GM06990 (cell line): ENCODE measurements around the gene SYT2.
"Not testable (repeated sequence)": the region's sequence is repeated elsewhere in the genome, so short reads cannot be mapped to it uniquely, and the experiment has no call there.

Experiments used
- DNase-seq: peaks from one replicate; pipeline ENCODE4 v3.0.0-alpha.2; 2011; ENCODE audit not compliant: insufficient read length; ENCODE audit errors: extremely low read depth
- H3K27me3 ChIP-seq: replicated peaks from 2 replicates; pipeline ENCODE4 v1.6.0; 2011; ENCODE audit warnings: low read length; ENCODE audit not compliant: control insufficient read depth, insufficient read depth
- H3K36me3 ChIP-seq: 2 replicates; pipeline ENCODE4 v1.5.1; 2011; ENCODE audit warnings: low read length; ENCODE audit not compliant: control insufficient read depth, insufficient read depth
- H3K4me3 ChIP-seq: replicated peaks from 2 replicates; pipeline ENCODE4 v1.5.1; 2011; ENCODE audit warnings: low read depth, mild to moderate bottlenecking, control low read depth, low read length
- TF ChIP-seq, protein P1 (sequence below): IDR thresholded peaks from 2 replicates; pipeline ENCODE4 v1.5.1; 2011; ENCODE audit warnings: low read length, control low read depth, mild to moderate bottlenecking, inconsistent platforms; ENCODE audit not compliant: insufficient read depth, poor library complexity, severe bottlenecking

Gene SYT2

DNA sequence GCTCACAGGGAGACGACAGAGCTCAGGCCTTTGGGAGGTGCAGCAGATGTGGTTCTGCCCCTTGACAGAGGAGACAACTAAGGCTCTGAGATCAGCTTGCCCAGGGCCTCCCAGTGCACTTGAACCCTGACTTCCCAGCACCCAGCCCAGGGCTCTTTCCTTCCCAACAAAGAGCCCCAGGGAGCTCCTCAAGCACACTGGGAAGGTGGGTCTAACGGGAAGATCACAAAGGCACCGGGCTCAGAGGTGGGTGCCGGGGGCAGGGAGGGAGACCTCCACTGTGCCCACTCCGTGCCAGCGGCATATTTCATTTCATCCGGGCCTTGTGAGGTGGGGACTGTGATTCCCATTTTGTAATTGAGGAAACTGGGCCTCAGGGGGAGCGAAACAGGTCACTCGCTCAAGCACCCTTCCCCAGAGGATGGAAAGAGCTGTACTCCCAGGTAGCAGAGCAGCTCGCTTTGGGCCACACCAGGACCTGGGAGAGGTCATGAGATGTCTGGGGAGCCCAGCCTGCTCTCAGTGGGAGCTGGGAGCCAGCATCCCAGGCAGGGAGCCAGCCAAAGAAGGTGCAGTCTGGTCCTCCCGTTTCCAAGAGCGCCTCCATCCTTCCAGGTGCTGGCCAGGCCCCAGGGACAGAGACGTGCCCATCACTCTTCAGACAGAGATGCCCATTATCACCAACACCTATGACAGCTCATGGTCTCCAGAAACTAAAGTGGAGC, 82.3 kb downstream of the SYT2 start:
- Histone ChIP-seq H3K27me3 (peaks cover 2% of the 10 kb centered on the region; the same call in 1 of the 2 replicates), H3K36me3 (no peaks in the 10 kb centered on the region), H3K4me3 (no peak overlapping the region)
- no peak for DNase-seq
- TF ChIP-seq, protein P1, sequence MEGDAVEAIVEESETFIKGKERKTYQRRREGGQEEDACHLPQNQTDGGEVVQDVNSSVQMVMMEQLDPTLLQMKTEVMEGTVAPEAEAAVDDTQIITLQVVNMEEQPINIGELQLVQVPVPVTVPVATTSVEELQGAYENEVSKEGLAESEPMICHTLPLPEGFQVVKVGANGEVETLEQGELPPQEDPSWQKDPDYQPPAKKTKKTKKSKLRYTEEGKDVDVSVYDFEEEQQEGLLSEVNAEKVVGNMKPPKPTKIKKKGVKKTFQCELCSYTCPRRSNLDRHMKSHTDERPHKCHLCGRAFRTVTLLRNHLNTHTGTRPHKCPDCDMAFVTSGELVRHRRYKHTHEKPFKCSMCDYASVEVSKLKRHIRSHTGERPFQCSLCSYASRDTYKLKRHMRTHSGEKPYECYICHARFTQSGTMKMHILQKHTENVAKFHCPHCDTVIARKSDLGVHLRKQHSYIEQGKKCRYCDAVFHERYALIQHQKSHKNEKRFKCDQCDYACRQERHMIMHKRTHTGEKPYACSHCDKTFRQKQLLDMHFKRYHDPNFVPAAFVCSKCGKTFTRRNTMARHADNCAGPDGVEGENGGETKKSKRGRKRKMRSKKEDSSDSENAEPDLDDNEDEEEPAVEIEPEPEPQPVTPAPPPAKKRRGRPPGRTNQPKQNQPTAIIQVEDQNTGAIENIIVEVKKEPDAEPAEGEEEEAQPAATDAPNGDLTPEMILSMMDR = no peak

DNA sequence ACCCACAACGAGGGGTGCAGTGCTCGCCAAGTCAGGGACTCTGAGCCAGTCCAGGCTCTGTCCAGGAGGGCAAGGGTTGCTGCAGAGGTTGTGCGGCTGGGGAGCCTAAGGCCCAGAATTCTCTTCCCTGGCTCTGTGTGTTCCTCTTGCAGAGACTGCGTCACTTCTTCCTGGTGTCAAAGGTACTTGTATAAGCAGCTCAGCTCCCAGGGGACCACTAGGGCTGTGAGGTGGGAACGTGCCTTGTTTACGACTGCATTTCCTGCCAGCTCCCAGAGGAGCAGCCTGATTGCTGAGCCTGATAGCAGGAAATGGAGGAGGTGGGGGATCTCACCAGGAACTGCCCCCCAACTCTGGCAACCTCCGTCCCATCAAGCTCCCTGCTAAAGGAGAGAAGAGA, 83.2 kb downstream of the SYT2 start:
- not testable (repeated sequence) for H3K27me3 ChIP-seq, H3K36me3 ChIP-seq, H3K4me3 ChIP-seq, DNase-seq

DNA sequence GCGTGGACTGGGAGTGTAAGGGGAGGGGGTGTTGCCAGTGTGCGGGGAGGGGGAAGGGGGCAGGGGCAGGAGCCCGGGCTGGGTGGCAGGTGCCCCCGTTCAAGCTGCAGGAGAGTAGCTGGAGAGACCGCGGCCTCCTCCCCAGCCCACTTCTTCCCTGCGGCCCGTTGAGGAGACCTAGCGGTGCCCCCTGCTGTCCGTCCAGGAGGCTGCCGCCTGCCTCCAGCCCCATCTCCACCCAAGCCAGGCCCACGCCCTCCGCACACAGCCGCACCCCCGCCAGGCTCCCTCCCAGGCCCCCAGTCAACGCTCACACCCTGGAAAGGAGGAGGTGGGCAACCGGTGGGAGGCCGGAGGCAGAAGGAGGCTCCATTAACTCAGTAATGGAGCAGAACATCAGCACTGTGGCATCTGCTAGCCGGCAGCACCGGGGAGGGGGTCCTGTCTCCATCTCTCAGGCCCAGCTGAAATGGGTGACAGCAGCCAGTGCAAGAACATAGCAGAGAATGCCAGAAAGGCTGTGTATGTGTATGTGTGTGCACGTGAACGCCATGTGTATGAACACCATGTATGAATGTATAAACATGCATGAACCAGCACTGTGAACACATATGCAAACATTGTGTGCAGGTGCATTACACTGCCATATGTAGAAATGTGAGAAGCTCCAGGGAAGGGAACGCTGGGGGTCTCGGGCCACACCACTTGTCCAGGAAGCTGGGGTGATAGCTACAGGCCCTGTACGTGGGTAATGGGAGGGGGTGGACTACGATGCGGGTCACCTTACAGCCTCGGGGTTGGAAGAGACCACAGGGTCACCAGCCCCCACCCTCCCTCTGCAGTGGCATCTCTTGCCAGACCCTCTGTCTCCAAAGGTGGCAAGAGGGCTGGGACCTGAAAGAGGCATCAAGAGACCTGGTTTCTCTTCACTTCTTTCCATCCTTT, 84.6 kb downstream of the SYT2 start:
- peaks cover 2% of the 10 kb centered on the region; the same call in 1 of the 2 replicates for H3K27me3 ChIP-seq
- H3K4me3 ChIP-seq = no peak overlapping the region
- TF ChIP-seq, protein P1 = peak; percentile 83
- peak; percentile 46 for DNase-seq
- no peaks in the 10 kb centered on the region for H3K36me3 ChIP-seq

DNA sequence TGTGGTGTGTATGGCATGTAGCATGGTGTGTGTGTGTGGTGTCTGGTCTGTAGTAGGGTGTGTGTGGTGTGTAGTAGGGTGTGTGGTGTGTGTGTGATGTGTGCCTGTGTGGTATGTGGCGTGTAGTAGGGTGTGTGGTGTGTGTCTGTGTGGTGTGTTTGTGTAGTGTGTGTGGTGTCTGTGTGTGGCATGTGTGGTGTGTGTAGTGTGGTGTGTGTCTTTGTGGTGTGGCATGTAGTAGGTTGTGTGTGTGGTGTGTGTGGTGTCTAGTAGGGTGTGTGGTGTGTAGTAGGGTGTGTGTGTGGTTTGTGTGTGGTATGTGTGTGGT, 85.5 kb downstream of the SYT2 start:
- H3K4me3 ChIP-seq = no peak overlapping the region
- H3K27me3 ChIP-seq = no peaks in the 10 kb centered on the region
- DNase-seq = no peak
- TF ChIP-seq, protein P1 = no peak
- no peaks in the 10 kb centered on the region for H3K36me3 ChIP-seq

DNA sequence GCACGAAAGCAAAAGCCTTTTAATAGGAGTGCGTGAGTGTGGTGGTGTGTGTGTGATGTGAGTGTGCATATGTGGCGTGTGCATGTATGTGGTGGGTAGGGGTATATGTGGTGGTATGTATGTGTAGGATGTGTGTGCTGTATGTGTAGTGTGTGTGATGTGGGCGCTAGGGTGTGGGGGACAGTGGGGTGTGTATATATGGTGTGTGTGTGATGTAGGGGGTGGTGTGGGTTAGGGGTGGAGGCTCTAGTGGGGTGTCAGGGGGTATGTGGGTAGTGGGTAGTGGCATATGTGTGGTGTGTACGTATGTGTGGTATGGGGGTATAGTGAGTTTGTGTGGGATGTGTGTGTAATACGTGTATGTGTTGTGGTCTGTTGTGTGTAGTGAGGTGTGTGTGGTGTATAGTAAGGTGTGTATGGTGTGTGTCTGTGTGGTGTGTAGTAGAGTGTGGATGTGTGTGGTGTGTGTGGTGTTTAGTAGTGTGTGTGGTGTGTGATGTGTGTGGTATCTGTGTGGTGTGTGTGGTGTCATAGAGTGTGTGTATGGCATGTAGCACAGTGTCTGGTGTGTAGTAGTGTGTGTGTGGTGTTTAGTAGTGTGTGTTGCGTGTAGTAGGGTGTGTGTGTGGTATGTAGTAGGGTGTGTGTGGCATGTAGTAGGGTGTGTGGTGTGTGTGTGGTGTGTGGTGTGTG, 86.0 kb downstream of the SYT2 start:
- DNase-seq = no peak
- Histone ChIP-seq H3K36me3 (no peaks in the 10 kb centered on the region), H3K27me3 (no peaks in the 10 kb centered on the region), H3K4me3 (no peak overlapping the region)
- TF ChIP-seq, protein P1 = no peak

DNA sequence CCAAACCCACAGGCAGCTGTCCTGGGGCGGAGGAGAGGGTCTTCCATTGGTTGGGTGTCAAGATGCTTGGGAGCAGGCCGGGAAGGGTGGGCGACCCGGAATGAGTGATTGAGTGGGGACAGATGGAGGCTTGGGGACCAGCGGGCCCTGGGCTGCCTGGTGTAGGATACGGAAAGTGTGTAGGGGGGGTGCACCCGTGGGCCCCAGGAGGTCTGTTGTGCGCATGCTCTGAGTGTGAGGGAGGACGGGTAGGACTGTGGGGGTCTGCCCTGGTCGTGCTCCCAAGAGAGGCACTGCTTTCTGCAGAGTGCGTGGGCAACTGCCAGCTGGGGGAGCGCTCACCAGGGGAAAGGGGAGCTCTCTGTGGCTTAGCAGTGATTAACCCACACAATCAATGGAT, 86.8 kb downstream of the SYT2 start:
- not testable (repeated sequence) for H3K27me3 ChIP-seq, H3K4me3 ChIP-seq, DNase-seq, H3K36me3 ChIP-seq
